Right lobe of liver (tissue), 4 donors: Measurements from ENCODE around the gene APRT.

Experiments used
- POLR2A ChIP-seq: fragments of 450-650 bp; IDR thresholded peaks from one replicate; pipeline ENCODE4 v1.6.1; 2017; ENCODE audit warnings: antibody characterized with exemption, mild to moderate bottlenecking
- TF ChIP-seq, protein P1 (sequence below), 4 donors: fragments of 200-600 bp in 3 of 4; fragments of 450-650 bp in 1 of 4; IDR thresholded peaks; one replicate each; pipeline versions ENCODE4 v1.5.1 to v1.8.0; 2016 to 2022; ENCODE audit warnings: antibody characterized with exemption in 4 of 4, mild to moderate bottlenecking in 2 of 4
- donor health status: DM: no; HTN: no; CAD: no.
- donor health status: DM: no; HTN: no; CAD: no.
- donor health status: DM: no; HTN: yes; CAD: no.

- TF ChIP-seq, protein P1, sequence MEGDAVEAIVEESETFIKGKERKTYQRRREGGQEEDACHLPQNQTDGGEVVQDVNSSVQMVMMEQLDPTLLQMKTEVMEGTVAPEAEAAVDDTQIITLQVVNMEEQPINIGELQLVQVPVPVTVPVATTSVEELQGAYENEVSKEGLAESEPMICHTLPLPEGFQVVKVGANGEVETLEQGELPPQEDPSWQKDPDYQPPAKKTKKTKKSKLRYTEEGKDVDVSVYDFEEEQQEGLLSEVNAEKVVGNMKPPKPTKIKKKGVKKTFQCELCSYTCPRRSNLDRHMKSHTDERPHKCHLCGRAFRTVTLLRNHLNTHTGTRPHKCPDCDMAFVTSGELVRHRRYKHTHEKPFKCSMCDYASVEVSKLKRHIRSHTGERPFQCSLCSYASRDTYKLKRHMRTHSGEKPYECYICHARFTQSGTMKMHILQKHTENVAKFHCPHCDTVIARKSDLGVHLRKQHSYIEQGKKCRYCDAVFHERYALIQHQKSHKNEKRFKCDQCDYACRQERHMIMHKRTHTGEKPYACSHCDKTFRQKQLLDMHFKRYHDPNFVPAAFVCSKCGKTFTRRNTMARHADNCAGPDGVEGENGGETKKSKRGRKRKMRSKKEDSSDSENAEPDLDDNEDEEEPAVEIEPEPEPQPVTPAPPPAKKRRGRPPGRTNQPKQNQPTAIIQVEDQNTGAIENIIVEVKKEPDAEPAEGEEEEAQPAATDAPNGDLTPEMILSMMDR (IDR thresholded peaks at IDR 0.05), result no peak
- no peak for TF ChIP-seq POLR2A
Measured at GRCh38 chr16:88809068-88809675, 2.6 kb downstream of the APRT start.
